Thyroid gland (tissue), 4 donors: ENCODE data around the gene HHIPL2. TPM values are rescaled to one million over a fixed set of nuclear protein-coding genes. Genes with fewer than 3 reads are reported as not detected.

Source experiments
- DNase-seq, 2 donors: peaks; one replicate each; pipeline ENCODE4 v3.0.0-alpha.2; 2019
- H3K27ac ChIP-seq, 3 donors: fragments of 200-600 bp; sonication (generic); 1 replicate in 2 of 3; 2 replicates in 1 of 3; pipeline ENCODE4 v1.5.1; 2016 to 2019; ENCODE audit warnings: mild to moderate bottlenecking in 1 of 3, moderate library complexity in 1 of 3
- H3K27me3 ChIP-seq: fragments of 200-600 bp; sonication (generic); one replicate; pipeline ENCODE4 v1.5.1; 2019
- H3K36me3 ChIP-seq, 2 donors: fragments of 200-600 bp; sonication (generic); one replicate each; pipeline ENCODE4 v1.5.1; 2016 to 2019
- H3K4me1 ChIP-seq, 2 donors: fragments of 200-600 bp; sonication (generic); one replicate each; pipeline ENCODE4 v1.5.1; 2017 to 2019
- H3K4me3 ChIP-seq, 3 donors: fragments of 200-600 bp; sonication (generic); replicated peaks in 1 of 3; 1 replicate in 2 of 3; 2 replicates in 1 of 3; pipeline ENCODE4 v1.5.1; 2016; ENCODE audit warnings: mild to moderate bottlenecking in 1 of 3
- H3K9me3 ChIP-seq: fragments of 200-600 bp; sonication (generic); one replicate; pipeline ENCODE4 v1.5.1; 2017
- POLR2A ChIP-seq, 2 donors: fragments of 450-650 bp; IDR thresholded peaks; one replicate each; pipeline ENCODE4 v1.6.1; 2017; ENCODE audit warnings: antibody characterized with exemption in 2 of 2, mild to moderate bottlenecking in 2 of 2, moderate library complexity in 1 of 2
- WGBS, 2 donors: methylation state at CpG; one replicate each; pipeline ENCODE4 v1.1.5; 2017; 5-methylcytosine and 5-hydroxymethylcytosine counted together
- intact Hi-C: fragments of 100-400 bp; cut with DNase I; formaldehyde crosslinking; loops from one replicate; pipeline ENCODE4 v1.15.1; 2023
- total RNA-seq, 4 donors: library from RNA; depleted of rRNA; stranded (reverse); fragments of >200 nt; gene quantifications; one replicate each; pipeline ENCODE4 v1.2.3, GENCODE V29; 2016
- TF ChIP-seq, protein P1 (sequence below), 6 experiments: fragments of 200-600 bp in 3 of 6; fragments of 450-650 bp in 3 of 6; sonication (generic) in 3 of 6; IDR thresholded peaks; one replicate each; pipeline ENCODE4 v1.5.1; 2016 to 2019; ENCODE audit warnings: antibody characterized with exemption in 6 of 6, mild to moderate bottlenecking in 2 of 6, inconsistent platforms in 1 of 6, moderate library complexity in 1 of 6

Gene HHIPL2
- total RNA-seq, 4 donors from 2014 or later: 0.78 to 4.3 (median 1.9) TPM

DNA sequence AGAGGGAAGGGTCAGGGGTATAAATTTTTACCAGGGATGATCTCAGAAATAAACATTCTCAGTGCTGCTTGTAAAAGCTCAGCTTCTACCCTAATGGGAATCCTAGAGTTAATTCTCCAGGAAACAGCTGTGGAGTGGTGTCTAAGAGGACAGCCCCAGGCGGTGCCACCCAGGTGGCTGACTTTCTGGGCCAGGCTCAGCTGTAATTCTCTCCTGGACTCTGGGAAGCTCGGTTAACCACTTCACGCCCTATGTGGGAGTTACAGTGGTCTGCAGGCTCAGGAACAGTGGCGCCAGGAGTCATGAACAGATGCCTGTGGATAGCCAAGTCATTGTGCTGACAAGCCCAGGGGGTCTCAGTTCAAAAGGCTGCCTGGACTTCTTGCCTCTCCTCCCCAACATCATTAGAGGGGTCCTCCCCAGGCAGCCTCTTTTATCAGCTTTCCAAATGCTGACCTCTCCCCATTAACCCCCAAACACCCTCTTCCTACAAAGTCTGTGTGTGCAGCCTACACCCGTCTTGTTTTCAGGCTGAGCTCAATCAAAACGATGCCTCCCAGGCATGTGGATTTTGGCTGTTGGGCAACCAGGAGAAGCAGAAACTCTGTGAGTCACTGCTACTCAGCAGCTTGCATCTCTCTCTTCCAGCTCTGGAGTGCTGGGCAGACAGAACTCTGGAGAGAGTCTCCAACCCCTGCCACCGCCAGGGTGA, 1.2 kb downstream of the HHIPL2 start:
- Histone ChIP-seq H3K27ac (peak overlapping the region in 1 of 3 donors; percentile 71), H3K27me3 (no peaks in the 10 kb centered on the region), H3K4me1 (peaks cover 3 to 18% of the 10 kb centered on the region in 2 donors), H3K4me3 (no peak overlapping the region), H3K36me3 (no peaks in the 10 kb centered on the region), H3K9me3 (no peaks in the 10 kb centered on the region)
- WGBS, 2 donors: 13 to 20% methylated on average over 6 to 7 of the region's 7 CpGs
- peak; percentile 70 to 72 for DNase-seq
- TF ChIP-seq, protein P1, sequence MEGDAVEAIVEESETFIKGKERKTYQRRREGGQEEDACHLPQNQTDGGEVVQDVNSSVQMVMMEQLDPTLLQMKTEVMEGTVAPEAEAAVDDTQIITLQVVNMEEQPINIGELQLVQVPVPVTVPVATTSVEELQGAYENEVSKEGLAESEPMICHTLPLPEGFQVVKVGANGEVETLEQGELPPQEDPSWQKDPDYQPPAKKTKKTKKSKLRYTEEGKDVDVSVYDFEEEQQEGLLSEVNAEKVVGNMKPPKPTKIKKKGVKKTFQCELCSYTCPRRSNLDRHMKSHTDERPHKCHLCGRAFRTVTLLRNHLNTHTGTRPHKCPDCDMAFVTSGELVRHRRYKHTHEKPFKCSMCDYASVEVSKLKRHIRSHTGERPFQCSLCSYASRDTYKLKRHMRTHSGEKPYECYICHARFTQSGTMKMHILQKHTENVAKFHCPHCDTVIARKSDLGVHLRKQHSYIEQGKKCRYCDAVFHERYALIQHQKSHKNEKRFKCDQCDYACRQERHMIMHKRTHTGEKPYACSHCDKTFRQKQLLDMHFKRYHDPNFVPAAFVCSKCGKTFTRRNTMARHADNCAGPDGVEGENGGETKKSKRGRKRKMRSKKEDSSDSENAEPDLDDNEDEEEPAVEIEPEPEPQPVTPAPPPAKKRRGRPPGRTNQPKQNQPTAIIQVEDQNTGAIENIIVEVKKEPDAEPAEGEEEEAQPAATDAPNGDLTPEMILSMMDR (IDR thresholded peaks at IDR 0.05): no peak
- intact Hi-C loops: no loop called here

DNA sequence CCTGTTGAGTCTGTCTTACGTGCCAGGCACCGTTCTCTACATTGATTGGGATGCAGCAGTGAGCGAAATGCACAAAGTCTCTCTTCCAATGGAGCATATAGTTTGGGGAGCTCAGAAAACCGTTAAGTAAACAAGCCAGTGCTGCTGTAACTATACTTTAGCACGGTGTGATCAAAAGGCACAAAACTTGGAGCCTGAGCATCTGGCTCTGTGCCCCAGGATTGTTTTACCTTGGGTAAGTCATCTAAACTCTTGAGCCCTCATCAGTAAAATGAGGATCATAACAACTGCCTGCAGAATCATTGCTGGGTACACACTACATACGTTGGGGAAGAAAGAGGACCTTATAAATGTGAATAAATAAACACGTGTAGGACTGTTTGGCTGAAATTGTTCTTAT, 1.8 kb downstream of the HHIPL2 start:
- peak overlapping the region in 1 of 3 donors; percentile 71 for H3K27ac ChIP-seq
- no peak overlapping the region for H3K4me3 ChIP-seq
- H3K27me3 ChIP-seq: no peaks in the 10 kb centered on the region
- TF ChIP-seq POLR2A (IDR thresholded peaks at IDR 0.05): no peak
- peak; percentile 49 to 55 for DNase-seq
- peaks cover 3 to 18% of the 10 kb centered on the region in 2 donors for H3K4me1 ChIP-seq
- WGBS, 2 donors: 28 to 29% methylated on average over 7 of the region's 7 CpGs
- H3K36me3 ChIP-seq: no peaks in the 10 kb centered on the region
- H3K9me3 ChIP-seq: no peaks in the 10 kb centered on the region
- intact Hi-C loops: no loop called here

DNA sequence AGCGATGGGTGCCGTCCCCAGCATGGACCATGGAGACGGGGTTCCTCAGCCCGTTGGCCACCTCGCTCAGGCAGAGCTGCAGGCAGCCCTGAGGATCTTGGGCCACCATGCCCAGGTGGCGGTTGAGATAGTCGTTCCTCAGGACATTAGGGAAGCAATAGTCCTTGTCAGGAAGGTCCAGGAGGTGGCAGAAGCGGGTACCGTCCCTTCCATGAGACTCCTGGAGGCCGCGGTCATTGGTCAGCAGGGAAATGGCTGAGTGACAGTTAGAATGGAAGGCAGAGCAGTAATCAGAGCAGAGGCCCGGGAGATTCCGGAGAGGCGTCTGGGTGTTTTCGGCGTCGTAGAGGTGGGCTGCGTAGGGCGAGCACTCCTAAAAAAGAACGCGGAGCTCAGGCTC, 4.1 kb downstream of the HHIPL2 start:
- H3K27ac ChIP-seq: no peak overlapping the region
- DNase-seq: no peak
- WGBS, 2 donors: 92 to 94% methylated on average over 21 of the region's 21 CpGs
- TF ChIP-seq POLR2A (IDR thresholded peaks at IDR 0.05): no peak
- TF ChIP-seq, protein P1 (IDR thresholded peaks at IDR 0.05): no peak
- H3K4me1 ChIP-seq: peaks cover 3 to 33% of the 10 kb centered on the region in 2 donors
- H3K27me3 ChIP-seq: no peaks in the 10 kb centered on the region
- no peaks in the 10 kb centered on the region for H3K9me3 ChIP-seq
- no peaks in the 10 kb centered on the region for H3K36me3 ChIP-seq
- intact Hi-C loops: no loop called here
- H3K4me3 ChIP-seq: no peak overlapping the region

DNA sequence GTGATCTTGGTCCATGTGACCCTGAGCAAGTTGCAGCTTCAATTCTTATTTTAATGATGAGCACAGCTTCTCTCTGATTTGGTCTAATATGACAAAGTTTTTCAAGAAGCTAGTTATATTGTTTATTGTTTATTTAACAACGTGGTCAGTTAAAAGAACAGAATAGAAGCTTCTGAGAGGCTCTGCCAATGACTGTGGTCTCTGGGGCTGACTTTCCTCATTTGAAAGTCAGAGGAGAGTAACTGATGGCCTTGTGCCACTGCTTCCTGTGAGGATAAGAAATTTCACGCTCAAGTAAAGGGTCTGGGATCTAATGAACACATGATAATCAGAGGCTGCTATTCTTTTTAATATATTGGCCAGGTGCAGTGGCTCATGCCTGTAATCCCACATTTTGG, 7.3 kb downstream of the HHIPL2 start:
- no peak overlapping the region for H3K4me3 ChIP-seq
- no peaks in the 10 kb centered on the region for H3K9me3 ChIP-seq
- H3K36me3 ChIP-seq: no peaks in the 10 kb centered on the region
- no peak for DNase-seq
- H3K27ac ChIP-seq: no peak overlapping the region
- peaks cover 0 to 20% of the 10 kb centered on the region in 2 donors for H3K4me1 ChIP-seq
- intact Hi-C loops: no loop called here
- TF ChIP-seq POLR2A (IDR thresholded peaks at IDR 0.05): no peak
- TF ChIP-seq, protein P1 (IDR thresholded peaks at IDR 0.05): no peak
- WGBS, 2 donors: 49 to 54% methylated on average over 2 of the region's 2 CpGs
- no peaks in the 10 kb centered on the region for H3K27me3 ChIP-seq

DNA sequence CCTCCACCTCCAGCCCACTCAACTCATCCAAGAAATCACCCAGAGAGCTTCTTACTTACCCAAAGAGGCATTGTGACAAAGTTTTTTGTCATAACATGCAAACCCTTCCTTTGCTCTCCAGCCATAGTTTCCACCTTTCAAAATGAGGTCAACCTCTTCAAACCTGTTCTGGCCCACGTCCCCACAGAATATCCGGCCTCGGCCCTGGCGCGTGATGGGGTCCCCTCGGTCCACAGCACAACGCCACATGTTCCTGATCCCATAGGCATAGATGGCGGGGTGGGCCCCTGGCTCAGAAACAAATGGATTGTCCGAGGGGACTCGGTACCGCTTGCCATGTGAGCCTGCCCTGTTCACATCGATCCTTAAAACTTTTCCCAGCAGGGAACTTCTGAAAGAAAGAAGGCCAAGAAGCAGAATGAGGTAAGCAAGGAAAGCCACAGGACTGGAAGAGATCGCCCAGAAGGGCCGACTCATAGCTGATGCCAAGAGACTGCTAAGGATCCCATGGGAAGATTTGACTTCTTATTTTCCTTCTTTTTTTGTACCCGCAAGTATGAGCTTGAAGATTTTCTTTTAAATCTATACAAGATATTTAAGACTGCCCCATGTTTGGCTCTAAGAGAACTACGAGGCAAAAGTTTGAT, 7.8 kb downstream of the HHIPL2 start:
- peaks cover 0 to 20% of the 10 kb centered on the region in 2 donors for H3K4me1 ChIP-seq
- H3K36me3 ChIP-seq: no peaks in the 10 kb centered on the region
- no peaks in the 10 kb centered on the region for H3K27me3 ChIP-seq
- no peak for DNase-seq
- no peak for TF ChIP-seq POLR2A (IDR thresholded peaks at IDR 0.05)
- TF ChIP-seq, protein P1 (IDR thresholded peaks at IDR 0.05): no peak
- no peaks in the 10 kb centered on the region for H3K9me3 ChIP-seq
- H3K4me3 ChIP-seq: no peak overlapping the region
- intact Hi-C loops: no loop called here
- 69 to 79% methylated on average over 16 of the region's 16 CpGs for WGBS, 2 donors
- H3K27ac ChIP-seq: no peak overlapping the region
